ENCODE data around the gene NMT1. TPM values are rescaled to one million over a fixed set of nuclear protein-coding genes. Genes with fewer than 3 reads are reported as not detected.

Gene NMT1
- total and polyA plus RNA-seq, 2 of the 13 experiments (the other 11 are each of a cell fraction or from before 2014, with no cell fraction given): 75.7 to 142 TPM

GRCh38 chr17:45018514-45018847 is 42.6 kb upstream of the NMT1 start (continued):
- TF ChIP-seq, protein P1, sequence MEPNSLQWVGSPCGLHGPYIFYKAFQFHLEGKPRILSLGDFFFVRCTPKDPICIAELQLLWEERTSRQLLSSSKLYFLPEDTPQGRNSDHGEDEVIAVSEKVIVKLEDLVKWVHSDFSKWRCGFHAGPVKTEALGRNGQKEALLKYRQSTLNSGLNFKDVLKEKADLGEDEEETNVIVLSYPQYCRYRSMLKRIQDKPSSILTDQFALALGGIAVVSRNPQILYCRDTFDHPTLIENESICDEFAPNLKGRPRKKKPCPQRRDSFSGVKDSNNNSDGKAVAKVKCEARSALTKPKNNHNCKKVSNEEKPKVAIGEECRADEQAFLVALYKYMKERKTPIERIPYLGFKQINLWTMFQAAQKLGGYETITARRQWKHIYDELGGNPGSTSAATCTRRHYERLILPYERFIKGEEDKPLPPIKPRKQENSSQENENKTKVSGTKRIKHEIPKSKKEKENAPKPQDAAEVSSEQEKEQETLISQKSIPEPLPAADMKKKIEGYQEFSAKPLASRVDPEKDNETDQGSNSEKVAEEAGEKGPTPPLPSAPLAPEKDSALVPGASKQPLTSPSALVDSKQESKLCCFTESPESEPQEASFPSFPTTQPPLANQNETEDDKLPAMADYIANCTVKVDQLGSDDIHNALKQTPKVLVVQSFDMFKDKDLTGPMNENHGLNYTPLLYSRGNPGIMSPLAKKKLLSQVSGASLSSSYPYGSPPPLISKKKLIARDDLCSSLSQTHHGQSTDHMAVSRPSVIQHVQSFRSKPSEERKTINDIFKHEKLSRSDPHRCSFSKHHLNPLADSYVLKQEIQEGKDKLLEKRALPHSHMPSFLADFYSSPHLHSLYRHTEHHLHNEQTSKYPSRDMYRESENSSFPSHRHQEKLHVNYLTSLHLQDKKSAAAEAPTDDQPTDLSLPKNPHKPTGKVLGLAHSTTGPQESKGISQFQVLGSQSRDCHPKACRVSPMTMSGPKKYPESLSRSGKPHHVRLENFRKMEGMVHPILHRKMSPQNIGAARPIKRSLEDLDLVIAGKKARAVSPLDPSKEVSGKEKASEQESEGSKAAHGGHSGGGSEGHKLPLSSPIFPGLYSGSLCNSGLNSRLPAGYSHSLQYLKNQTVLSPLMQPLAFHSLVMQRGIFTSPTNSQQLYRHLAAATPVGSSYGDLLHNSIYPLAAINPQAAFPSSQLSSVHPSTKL (CRISPR knock-in tag; IDR thresholded peaks at IDR 0.05): no peak
- peak; percentile 56; the same call in 1 of the 2 replicates for TF ChIP-seq ZNF547 (CRISPR knock-in tag; IDR thresholded peaks at IDR 0.05)
- no peak for TF ChIP-seq MED1 (CRISPR knock-in tag; IDR thresholded peaks at IDR 0.05)
- TF ChIP-seq ZMYM3 (CRISPR knock-in tag; IDR thresholded peaks at IDR 0.05): 0 out of 2 replicates have a peak, but pooled peaks have one; percentile 30
- TF ChIP-seq RXRA (CRISPR knock-in tag; IDR thresholded peaks at IDR 0.05): peak; percentile 41; the same call in 1 of the 2 replicates
- no peak for TF ChIP-seq ZNF777 (CRISPR knock-in tag; IDR thresholded peaks at IDR 0.05)
- no peak for TF ChIP-seq ZNF530 (CRISPR knock-in tag; IDR thresholded peaks at IDR 0.05; ENCODE audit: low read depth)
- no peak for TF ChIP-seq ATM (IDR thresholded peaks at IDR 0.05; ENCODE audit: borderline replicate concordance)
- TF ChIP-seq ARNT2 (CRISPR knock-in tag; IDR thresholded peaks at IDR 0.05; ENCODE audit: low read depth): no peak
- TF ChIP-seq, protein P2, sequence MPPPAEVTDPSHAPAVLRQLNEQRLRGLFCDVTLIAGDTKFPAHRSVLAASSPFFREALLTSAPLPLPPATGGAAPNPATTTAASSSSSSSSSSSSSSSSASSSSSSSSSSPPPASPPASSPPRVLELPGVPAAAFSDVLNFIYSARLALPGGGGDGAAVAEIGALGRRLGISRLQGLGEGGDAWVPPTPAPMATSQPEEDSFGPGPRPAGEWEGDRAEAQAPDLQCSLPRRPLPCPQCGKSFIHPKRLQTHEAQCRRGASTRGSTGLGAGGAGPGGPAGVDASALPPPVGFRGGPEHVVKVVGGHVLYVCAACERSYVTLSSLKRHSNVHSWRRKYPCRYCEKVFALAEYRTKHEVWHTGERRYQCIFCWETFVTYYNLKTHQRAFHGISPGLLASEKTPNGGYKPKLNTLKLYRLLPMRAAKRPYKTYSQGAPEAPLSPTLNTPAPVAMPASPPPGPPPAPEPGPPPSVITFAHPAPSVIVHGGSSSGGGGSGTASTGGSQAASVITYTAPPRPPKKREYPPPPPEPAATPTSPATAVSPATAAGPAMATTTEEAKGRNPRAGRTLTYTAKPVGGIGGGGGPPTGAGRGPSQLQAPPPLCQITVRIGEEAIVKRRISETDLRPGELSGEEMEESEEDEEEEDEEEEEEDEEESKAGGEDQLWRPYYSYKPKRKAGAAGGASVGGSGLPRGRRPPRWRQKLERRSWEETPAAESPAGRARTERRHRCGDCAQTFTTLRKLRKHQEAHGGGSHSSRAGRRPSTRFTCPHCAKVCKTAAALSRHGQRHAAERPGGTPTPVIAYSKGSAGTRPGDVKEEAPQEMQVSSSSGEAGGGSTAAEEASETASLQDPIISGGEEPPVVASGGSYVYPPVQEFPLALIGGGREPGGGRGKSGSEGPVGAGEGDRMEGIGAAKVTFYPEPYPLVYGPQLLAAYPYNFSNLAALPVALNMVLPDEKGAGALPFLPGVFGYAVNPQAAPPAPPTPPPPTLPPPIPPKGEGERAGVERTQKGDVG (CRISPR knock-in tag; IDR thresholded peaks at IDR 0.05; ENCODE audit: borderline replicate concordance): no peak
- TF ChIP-seq, protein P3, sequence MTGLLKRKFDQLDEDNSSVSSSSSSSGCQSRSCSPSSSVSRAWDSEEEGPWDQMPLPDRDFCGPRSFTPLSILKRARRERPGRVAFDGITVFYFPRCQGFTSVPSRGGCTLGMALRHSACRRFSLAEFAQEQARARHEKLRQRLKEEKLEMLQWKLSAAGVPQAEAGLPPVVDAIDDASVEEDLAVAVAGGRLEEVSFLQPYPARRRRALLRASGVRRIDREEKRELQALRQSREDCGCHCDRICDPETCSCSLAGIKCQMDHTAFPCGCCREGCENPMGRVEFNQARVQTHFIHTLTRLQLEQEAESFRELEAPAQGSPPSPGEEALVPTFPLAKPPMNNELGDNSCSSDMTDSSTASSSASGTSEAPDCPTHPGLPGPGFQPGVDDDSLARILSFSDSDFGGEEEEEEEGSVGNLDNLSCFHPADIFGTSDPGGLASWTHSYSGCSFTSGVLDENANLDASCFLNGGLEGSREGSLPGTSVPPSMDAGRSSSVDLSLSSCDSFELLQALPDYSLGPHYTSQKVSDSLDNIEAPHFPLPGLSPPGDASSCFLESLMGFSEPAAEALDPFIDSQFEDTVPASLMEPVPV (CRISPR knock-in tag; IDR thresholded peaks at IDR 0.05): 0 out of 2 replicates have a peak, but pooled peaks have one; percentile 14
- no peak for TF ChIP-seq ATAD3A (CRISPR knock-in tag; IDR thresholded peaks at IDR 0.05)
- TF ChIP-seq, protein P4, sequence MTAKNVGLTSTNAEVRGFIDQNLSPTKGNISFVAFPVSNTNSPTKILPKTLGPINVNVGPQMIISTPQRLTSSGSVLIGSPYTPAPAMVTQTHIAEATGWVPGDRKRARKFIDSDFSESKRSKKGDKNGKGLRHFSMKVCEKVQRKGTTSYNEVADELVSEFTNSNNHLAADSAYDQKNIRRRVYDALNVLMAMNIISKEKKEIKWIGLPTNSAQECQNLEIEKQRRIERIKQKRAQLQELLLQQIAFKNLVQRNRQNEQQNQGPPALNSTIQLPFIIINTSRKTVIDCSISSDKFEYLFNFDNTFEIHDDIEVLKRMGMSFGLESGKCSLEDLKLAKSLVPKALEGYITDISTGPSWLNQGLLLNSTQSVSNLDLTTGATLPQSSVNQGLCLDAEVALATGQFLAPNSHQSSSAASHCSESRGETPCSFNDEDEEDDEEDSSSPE (CRISPR knock-in tag; IDR thresholded peaks at IDR 0.05): no peak
- 0 out of 2 replicates have a peak, but pooled peaks have one; percentile 66 for TF ChIP-seq ZNF572 (CRISPR knock-in tag; IDR thresholded peaks at IDR 0.05)
- TF ChIP-seq, protein P5, sequence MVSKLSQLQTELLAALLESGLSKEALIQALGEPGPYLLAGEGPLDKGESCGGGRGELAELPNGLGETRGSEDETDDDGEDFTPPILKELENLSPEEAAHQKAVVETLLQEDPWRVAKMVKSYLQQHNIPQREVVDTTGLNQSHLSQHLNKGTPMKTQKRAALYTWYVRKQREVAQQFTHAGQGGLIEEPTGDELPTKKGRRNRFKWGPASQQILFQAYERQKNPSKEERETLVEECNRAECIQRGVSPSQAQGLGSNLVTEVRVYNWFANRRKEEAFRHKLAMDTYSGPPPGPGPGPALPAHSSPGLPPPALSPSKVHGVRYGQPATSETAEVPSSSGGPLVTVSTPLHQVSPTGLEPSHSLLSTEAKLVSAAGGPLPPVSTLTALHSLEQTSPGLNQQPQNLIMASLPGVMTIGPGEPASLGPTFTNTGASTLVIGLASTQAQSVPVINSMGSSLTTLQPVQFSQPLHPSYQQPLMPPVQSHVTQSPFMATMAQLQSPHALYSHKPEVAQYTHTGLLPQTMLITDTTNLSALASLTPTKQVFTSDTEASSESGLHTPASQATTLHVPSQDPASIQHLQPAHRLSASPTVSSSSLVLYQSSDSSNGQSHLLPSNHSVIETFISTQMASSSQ (IDR thresholded peaks at IDR 0.05; ENCODE audit: low read depth): no peak
- TF ChIP-seq, protein P5 (CRISPR knock-in tag; IDR thresholded peaks at IDR 0.05; ENCODE audit: borderline replicate concordance): 0 out of 2 replicates have a peak, but pooled peaks have one; percentile 17

Measured in HepG2 (cell line).